ENCODE results near the gene ADGRA1. TPM values are rescaled to one million over a fixed set of nuclear protein-coding genes. Genes with fewer than 3 reads are reported as not detected.
A peak's percentile ranks its signal among the peaks of the same experiment; 100 is the strongest.

Gene ADGRA1
- total and polyA plus RNA-seq, 7 experiments from 2014 or later = not detected

GRCh38 chr10:133142523-133143199, 54.9 kb downstream of the ADGRA1 start:
- H3K27me3 Mint-ChIP-seq = peaks cover 25 to 40% (median 37%) of the 10 kb centered on the region in 5 donors
- intact Hi-C loops (cut with micrococcal nuclease) = loop anchor here (5.0 to 10.0 kb wide), 3 partner anchors 92 to 200 kb away; partner anchors contain the start of genes CFAP46 (in 1 of the 2), UTF1 (in 1 of the 2) and VENTX (in 1 of the 2)
- H3K27ac ChIP-seq (ENCODE audit: low read depth, low read length) = no peak overlapping the region
- ChIA-PET POLR2A (no interaction called here), CTCF (interaction anchor here (0.7 to 1.7 kb wide), 5 partner anchors 82 to 184 kb away, joined by 3 to 6 read pairs (median 3); no protein-coding TSS in a partner anchor)
- H3K9me3 Mint-ChIP-seq = peaks cover 4 to 12% (median 6%) of the 10 kb centered on the region in 11 donors
- H3K4me1 Mint-ChIP-seq = peaks cover 4 to 10% (median 6%) of the 10 kb centered on the region in 7 donors
- no peak overlapping the region for H3K27ac Mint-ChIP-seq
- no peaks in the 10 kb centered on the region for H3K27me3 ChIP-seq (ENCODE audit: control insufficient read depth in 2 of 2, insufficient read depth in 2 of 2, low read length in 2 of 2)
- H3K4me1 ChIP-seq (ENCODE audit: control insufficient read depth in 2 of 2, insufficient read depth in 2 of 2, low read length in 2 of 2) = no peaks in the 10 kb centered on the region
- ATAC-seq = no peak
- no peak overlapping the region for H3K4me3 Mint-ChIP-seq
- DNase-seq = no peak
- no peaks in the 10 kb centered on the region for H3K9me3 ChIP-seq (ENCODE audit: control insufficient read depth in 2 of 3, low read length in 3 of 3)
- peaks cover 0 to 4% (median 0%) of the 10 kb centered on the region in 5 donors for H3K36me3 Mint-ChIP-seq
- no peak overlapping the region for H3K4me3 ChIP-seq (ENCODE audit: low read length)
- no peaks in the 10 kb centered on the region for H3K36me3 ChIP-seq (ENCODE audit: control insufficient read depth in 2 of 3, insufficient read depth in 3 of 3, low read length in 3 of 3)

DNA sequence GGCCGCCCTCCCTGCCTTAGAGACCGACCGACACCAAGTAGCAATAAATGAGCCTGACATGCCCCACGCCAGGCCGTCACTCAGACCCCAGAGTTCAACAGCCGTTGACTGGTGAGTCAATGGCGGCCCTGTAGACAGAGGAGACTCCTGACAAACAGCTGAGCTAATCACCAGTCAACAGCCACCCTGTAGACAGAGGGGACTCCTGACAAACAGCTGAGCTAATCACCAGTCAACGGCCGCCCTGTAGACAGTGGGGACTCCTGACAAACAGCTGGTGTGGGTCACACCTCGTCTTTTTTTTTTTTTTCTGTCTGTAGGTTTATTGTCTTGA, 55.4 kb downstream of the ADGRA1 start:
- ChIA-PET CTCF (interaction anchor here (0.6 to 1.7 kb wide), 8 partner anchors 81 to 183 kb away, joined by 3 to 6 read pairs (median 4); no protein-coding TSS in a partner anchor), POLR2A (no interaction called here)
- peaks cover 4 to 10% (median 6%) of the 10 kb centered on the region in 7 donors for H3K4me1 Mint-ChIP-seq
- H3K4me3 ChIP-seq (ENCODE audit: low read length) = no peak overlapping the region
- H3K27ac Mint-ChIP-seq = no peak overlapping the region
- H3K36me3 Mint-ChIP-seq = peaks cover 0 to 4% (median 0%) of the 10 kb centered on the region in 5 donors
- peaks cover 4 to 17% (median 9%) of the 10 kb centered on the region in 11 donors for H3K9me3 Mint-ChIP-seq
- no peaks in the 10 kb centered on the region for H3K4me1 ChIP-seq (ENCODE audit: control insufficient read depth in 2 of 2, insufficient read depth in 2 of 2, low read length in 2 of 2)
- no peaks in the 10 kb centered on the region for H3K36me3 ChIP-seq (ENCODE audit: control insufficient read depth in 2 of 3, insufficient read depth in 3 of 3, low read length in 3 of 3)
- H3K27me3 Mint-ChIP-seq = peaks cover 30 to 45% (median 42%) of the 10 kb centered on the region in 5 donors
- H3K27me3 ChIP-seq (ENCODE audit: control insufficient read depth in 2 of 2, insufficient read depth in 2 of 2, low read length in 2 of 2) = no peaks in the 10 kb centered on the region
- DNase-seq = no peak
- H3K4me3 Mint-ChIP-seq = no peak overlapping the region
- H3K9me3 ChIP-seq (ENCODE audit: control insufficient read depth in 2 of 3, low read length in 3 of 3) = no peaks in the 10 kb centered on the region
- H3K27ac ChIP-seq (ENCODE audit: low read depth, low read length) = no peak overlapping the region
- intact Hi-C loops (cut with micrococcal nuclease) = loop anchor here (5.0 to 10.0 kb wide), 3 partner anchors 92 to 201 kb away; partner anchors contain the start of genes CFAP46 (in 1 of the 2), UTF1 (in 1 of the 2) and VENTX (in 1 of the 2)
- ATAC-seq = no peak

GRCh38 chr10:133143546-133143945, 55.8 kb downstream of the ADGRA1 start:
- ChIA-PET CTCF (interaction anchor here (0.6 to 1.7 kb wide), 8 partner anchors 81 to 183 kb away, joined by 3 to 6 read pairs (median 4); no protein-coding TSS in a partner anchor), POLR2A (no interaction called here)
- H3K27me3 ChIP-seq (ENCODE audit: control insufficient read depth in 2 of 2, insufficient read depth in 2 of 2, low read length in 2 of 2) = no peaks in the 10 kb centered on the region
- H3K9me3 Mint-ChIP-seq = peaks cover 4 to 19% (median 10%) of the 10 kb centered on the region in 11 donors
- no peaks in the 10 kb centered on the region for H3K9me3 ChIP-seq (ENCODE audit: control insufficient read depth in 2 of 3, low read length in 3 of 3)
- H3K36me3 Mint-ChIP-seq = peaks cover 0 to 4% (median 0%) of the 10 kb centered on the region in 5 donors
- H3K27me3 Mint-ChIP-seq = peaks cover 32 to 48% (median 45%) of the 10 kb centered on the region in 5 donors
- H3K36me3 ChIP-seq (ENCODE audit: control insufficient read depth in 2 of 3, insufficient read depth in 3 of 3, low read length in 3 of 3) = no peaks in the 10 kb centered on the region
- H3K4me1 Mint-ChIP-seq = peaks cover 4 to 10% (median 6%) of the 10 kb centered on the region in 7 donors
- H3K4me3 ChIP-seq (ENCODE audit: low read length) = no peak overlapping the region
- DNase-seq (no peak), ATAC-seq (no peak)
- H3K27ac Mint-ChIP-seq = no peak overlapping the region
- H3K4me1 ChIP-seq (ENCODE audit: control insufficient read depth in 2 of 2, insufficient read depth in 2 of 2, low read length in 2 of 2) = no peaks in the 10 kb centered on the region
- no peak overlapping the region for H3K27ac ChIP-seq (ENCODE audit: low read depth, low read length)
- H3K4me3 Mint-ChIP-seq = peak overlapping the region in 1 of 10 donors; percentile 46
- intact Hi-C loops (cut with micrococcal nuclease) = loop anchor here (5.0 to 10.0 kb wide), 3 partner anchors 91 to 201 kb away; partner anchors contain the start of genes CFAP46 (in 1 of the 2), UTF1 (in 1 of the 2) and VENTX (in 1 of the 2)

DNA sequence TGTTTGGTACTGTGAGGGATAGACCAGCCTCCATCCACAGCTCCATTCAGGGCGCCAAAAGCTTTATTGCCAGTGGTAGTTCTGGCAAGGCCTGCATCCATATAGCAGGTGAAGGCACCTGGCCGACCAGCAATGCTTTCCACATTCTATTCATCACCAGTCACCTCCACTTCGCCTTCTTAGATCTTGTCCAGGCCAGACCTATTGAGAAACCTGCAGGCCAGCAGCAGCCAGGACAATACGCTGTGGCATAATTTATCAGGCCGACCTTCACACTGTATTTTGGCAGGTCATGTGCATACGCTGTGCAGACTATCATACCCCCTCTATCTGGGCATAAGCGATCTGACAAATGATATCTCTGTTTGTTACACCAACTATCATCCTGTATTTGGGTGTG, 57.0 kb downstream of the ADGRA1 start:
- H3K27me3 Mint-ChIP-seq = peaks cover 43 to 61% (median 56%) of the 10 kb centered on the region in 5 donors
- H3K27ac Mint-ChIP-seq = no peak overlapping the region
- DNase-seq (no peak), ATAC-seq (no peak)
- peaks cover 5 to 29% (median 10%) of the 10 kb centered on the region in 11 donors for H3K9me3 Mint-ChIP-seq
- no peak overlapping the region for H3K4me3 Mint-ChIP-seq
- Histone ChIP-seq H3K4me1 (ENCODE audit: control insufficient read depth in 2 of 2, insufficient read depth in 2 of 2, low read length in 2 of 2) (no peaks in the 10 kb centered on the region), H3K4me3 (ENCODE audit: low read length) (no peak overlapping the region), H3K27me3 (ENCODE audit: control insufficient read depth in 2 of 2, insufficient read depth in 2 of 2, low read length in 2 of 2) (no peaks in the 10 kb centered on the region), H3K27ac (ENCODE audit: low read depth, low read length) (no peak overlapping the region), H3K9me3 (ENCODE audit: control insufficient read depth in 2 of 3, low read length in 3 of 3) (no peaks in the 10 kb centered on the region), H3K36me3 (ENCODE audit: control insufficient read depth in 2 of 3, insufficient read depth in 3 of 3, low read length in 3 of 3) (no peaks in the 10 kb centered on the region)
- CTCF ChIA-PET = no interaction called here
- intact Hi-C loops (cut with micrococcal nuclease) = loop anchor here (1.0 to 10.0 kb wide), 6 partner anchors 90 to 202 kb away; partner anchors contain the start of genes CFAP46 (in 1 of the 2), TUBGCP2 (in 1 of the 2), UTF1 (in 1 of the 2) and VENTX (in 1 of the 2)
- peaks cover 4 to 10% (median 6%) of the 10 kb centered on the region in 7 donors for H3K4me1 Mint-ChIP-seq
- POLR2A ChIA-PET = no interaction called here
- peaks cover 0 to 8% (median 1%) of the 10 kb centered on the region in 5 donors for H3K36me3 Mint-ChIP-seq

- Mint-ChIP-seq H3K4me1 (peaks cover 0 to 1% (median 0%) of the 10 kb centered on the region in 7 donors), H3K27ac (no peak overlapping the region), H3K4me3 (no peak overlapping the region), H3K27me3 (peaks cover 47 to 74% (median 60%) of the 10 kb centered on the region in 5 donors), H3K9me3 (peaks cover 6 to 37% (median 10%) of the 10 kb centered on the region in 11 donors), H3K36me3 (peaks cover 0 to 8% (median 2%) of the 10 kb centered on the region in 5 donors)
- H3K4me1 ChIP-seq (ENCODE audit: control insufficient read depth in 2 of 2, insufficient read depth in 2 of 2, low read length in 2 of 2) = no peaks in the 10 kb centered on the region
- no peak overlapping the region for H3K4me3 ChIP-seq (ENCODE audit: low read length)
- H3K36me3 ChIP-seq (ENCODE audit: control insufficient read depth in 2 of 3, insufficient read depth in 3 of 3, low read length in 3 of 3) = no peaks in the 10 kb centered on the region
- ChIA-PET CTCF (no interaction called here), POLR2A (no interaction called here)
- H3K27ac ChIP-seq (ENCODE audit: low read depth, low read length) = no peak overlapping the region
- ATAC-seq (no peak), DNase-seq (no peak)
- no peaks in the 10 kb centered on the region for H3K27me3 ChIP-seq (ENCODE audit: control insufficient read depth in 2 of 2, insufficient read depth in 2 of 2, low read length in 2 of 2)
- H3K9me3 ChIP-seq (ENCODE audit: control insufficient read depth in 2 of 3, low read length in 3 of 3) = no peaks in the 10 kb centered on the region
- intact Hi-C loops (cut with micrococcal nuclease) = no loop called here
Observed at GRCh38 chr10:133150226-133150625, 62.5 kb downstream of the ADGRA1 start.

- Histone ChIP-seq H3K9me3 (ENCODE audit: control insufficient read depth in 2 of 3, low read length in 3 of 3) (no peaks in the 10 kb centered on the region), H3K36me3 (ENCODE audit: control insufficient read depth in 2 of 3, insufficient read depth in 3 of 3, low read length in 3 of 3) (no peaks in the 10 kb centered on the region), H3K27ac (ENCODE audit: low read depth, low read length) (no peak overlapping the region), H3K4me1 (ENCODE audit: control insufficient read depth in 2 of 2, insufficient read depth in 2 of 2, low read length in 2 of 2) (no peaks in the 10 kb centered on the region), H3K4me3 (ENCODE audit: low read length) (no peak overlapping the region), H3K27me3 (ENCODE audit: control insufficient read depth in 2 of 2, insufficient read depth in 2 of 2, low read length in 2 of 2) (no peaks in the 10 kb centered on the region)
- peaks cover 0 to 1% (median 0%) of the 10 kb centered on the region in 7 donors for H3K4me1 Mint-ChIP-seq
- DNase-seq (no peak), ATAC-seq (no peak)
- H3K36me3 Mint-ChIP-seq = peaks cover 0 to 8% (median 2%) of the 10 kb centered on the region in 5 donors
- intact Hi-C loops (cut with micrococcal nuclease) = no loop called here
- ChIA-PET POLR2A (no interaction called here), CTCF (no interaction called here)
- H3K9me3 Mint-ChIP-seq = peaks cover 6 to 37% (median 10%) of the 10 kb centered on the region in 11 donors
- H3K27ac Mint-ChIP-seq = no peak overlapping the region
- peaks cover 43 to 71% (median 57%) of the 10 kb centered on the region in 5 donors for H3K27me3 Mint-ChIP-seq
- no peak overlapping the region for H3K4me3 Mint-ChIP-seq
Observed at GRCh38 chr10:133150656-133151055, 62.9 kb downstream of the ADGRA1 start.

All from naive thymus-derived CD4-positive, alpha-beta T cell (primary cell).